AG09309 (cell line): ENCODE measurements around the gene LDLRAD3.

Experiments used
- DNase-seq: peaks from one replicate; pipeline ENCODE4 v3.0.0-alpha.2; 2010; ENCODE audit warnings: low read depth
- H3K4me3 ChIP-seq: 2 replicates; pipeline ENCODE4 v1.5.1; 2011; ENCODE audit warnings: mild to moderate bottlenecking, low read depth, low read length, moderate library complexity; ENCODE audit not compliant: control insufficient read depth
- CTCF ChIP-seq: IDR thresholded peaks from 2 replicates; pipeline ENCODE4 v1.5.1; 2011; ENCODE audit warnings: mild to moderate bottlenecking, low read depth, low read length, inconsistent platforms; ENCODE audit not compliant: insufficient read depth, control insufficient read depth; ENCODE audit errors: missing control alignments

LDLRAD3 gene

GRCh38 chr11:36241497-36241896 is 297.6 kb downstream of the LDLRAD3 start:
- no peak for TF ChIP-seq CTCF
- H3K4me3 ChIP-seq, result no peak overlapping the region
- no peak for DNase-seq

DNA sequence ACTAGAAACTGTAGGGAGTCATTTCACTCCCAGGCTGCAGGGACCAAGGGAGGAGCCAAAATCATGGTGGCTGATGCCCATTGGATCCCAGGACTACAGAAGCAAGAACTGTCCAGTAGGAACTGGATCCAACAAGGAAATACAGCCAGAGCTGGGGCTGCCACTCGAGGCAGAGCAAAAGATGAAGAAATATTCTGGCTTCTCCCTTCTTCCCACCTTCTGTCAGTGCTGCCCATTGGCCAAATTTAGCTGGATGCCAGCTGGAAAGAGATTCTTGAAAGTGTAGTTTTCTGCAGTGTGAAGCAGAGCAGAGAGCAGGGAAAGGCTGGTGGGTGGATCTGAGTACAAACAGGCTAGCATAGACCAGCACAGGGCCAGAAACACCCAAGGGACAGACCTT is 299.8 kb downstream of the LDLRAD3 start:
- no peak for DNase-seq

DNA sequence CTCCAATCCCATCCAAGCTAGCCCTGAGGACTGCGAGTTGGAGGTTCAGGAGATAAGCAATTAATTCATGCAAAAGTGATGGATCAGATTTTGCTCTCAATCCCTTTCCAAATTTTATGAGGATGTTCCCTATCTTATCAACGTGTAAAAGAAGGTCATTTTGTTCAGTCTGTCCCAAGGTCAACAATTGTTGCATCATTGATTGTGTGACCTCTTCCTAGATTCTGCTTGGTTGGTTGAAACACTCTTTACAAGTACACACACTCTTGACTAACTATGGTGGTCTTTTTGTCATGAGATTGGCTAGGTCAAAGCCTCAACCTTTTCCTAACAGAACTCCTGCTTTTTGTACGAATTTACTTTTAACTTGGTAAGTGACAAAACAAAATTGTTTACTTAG is 303.6 kb downstream of the LDLRAD3 start:
- no peak for DNase-seq
- no peak overlapping the region for H3K4me3 ChIP-seq
- no peak for TF ChIP-seq CTCF

More for the DNA sequence above, 299.8 kb downstream of the LDLRAD3 start:
- TF ChIP-seq CTCF, result no peak
- H3K4me3 ChIP-seq, result no peak overlapping the region

DNA sequence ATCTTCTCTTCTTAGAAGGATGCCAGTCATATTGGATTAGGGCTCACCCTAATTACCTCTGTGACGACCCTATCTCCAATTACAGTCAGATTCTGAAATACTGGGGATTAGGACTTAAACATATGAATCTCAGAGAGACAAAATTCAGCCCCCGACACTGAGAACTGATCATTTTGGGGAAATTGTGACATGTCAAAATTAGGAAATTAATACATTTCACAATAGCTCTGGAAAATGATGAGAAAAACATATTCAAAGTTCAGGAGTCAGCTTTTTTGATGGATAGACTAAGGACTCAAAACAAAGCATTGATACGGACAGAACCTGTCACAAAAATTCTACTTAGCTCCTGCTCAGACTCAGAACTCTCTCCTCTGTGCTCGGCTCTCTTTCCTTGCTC is 304.6 kb downstream of the LDLRAD3 start:
- H3K4me3 ChIP-seq, result no peak overlapping the region
- no peak for TF ChIP-seq CTCF
- DNase-seq, result no peak

DNA sequence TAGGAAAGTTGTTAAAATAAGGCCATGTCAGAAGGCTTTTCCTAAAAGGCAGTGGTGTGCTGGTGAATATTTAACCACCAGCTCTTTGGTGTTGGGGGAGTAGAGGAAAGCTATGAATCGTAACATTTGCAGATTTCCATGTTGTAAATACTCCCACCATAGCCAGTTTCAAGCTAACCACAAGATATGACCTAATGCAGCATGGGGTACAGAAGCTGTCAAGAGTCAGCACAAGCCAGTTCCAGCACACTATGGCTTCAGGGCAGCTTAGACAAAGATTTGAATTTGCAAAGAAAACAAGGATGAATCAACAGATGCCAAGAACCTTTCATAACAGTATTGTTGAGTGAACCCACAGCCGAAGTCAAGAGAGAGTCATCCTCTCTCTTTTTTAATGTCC is 305.4 kb downstream of the LDLRAD3 start:
- DNase-seq, result peak; percentile 58
- no peak for TF ChIP-seq CTCF
- H3K4me3 ChIP-seq, result no peak overlapping the region

GRCh38 chr11:36251823-36252222 is 308.0 kb downstream of the LDLRAD3 start:
- DNase-seq, result no peak
- TF ChIP-seq CTCF, result no peak
- no peak overlapping the region for H3K4me3 ChIP-seq

DNA sequence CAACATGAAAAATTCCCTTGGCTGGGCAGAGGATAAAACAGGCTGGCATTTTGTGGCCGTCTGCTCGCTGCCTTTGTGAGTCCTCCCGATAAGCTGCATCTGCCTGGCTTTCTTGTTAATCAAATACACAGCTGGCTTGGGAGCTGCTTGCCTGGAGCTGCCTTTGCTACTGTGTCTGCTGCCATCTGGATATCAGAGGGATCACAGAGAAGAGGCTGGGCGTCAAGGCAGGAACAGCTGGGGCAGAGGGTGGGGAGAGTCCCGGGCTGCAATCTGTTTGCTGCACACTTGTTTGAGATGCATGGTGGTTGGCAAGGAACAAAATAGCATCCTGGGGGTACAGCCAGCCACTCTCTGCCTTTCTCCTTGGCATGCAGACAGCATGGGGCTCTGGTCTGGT is 309.4 kb downstream of the LDLRAD3 start:
- no peak overlapping the region for H3K4me3 ChIP-seq
- no peak for TF ChIP-seq CTCF
- DNase-seq, result no peak
